Upper lobe of left lung (tissue), 4 donors: ENCODE results near the gene PCBD2.

Experiments used
- POLR2AphosphoS5 ChIP-seq, 2 donors: sonication (generic); formaldehyde crosslinking; IDR thresholded peaks; one replicate each; pipeline ENCODE4 v1.5.1; 2017; ENCODE audit warnings: antibody characterized with exemption in 2 of 2
- TF ChIP-seq, protein P1 (sequence below), 6 experiments: fragments of 450-650 bp in 4 of 6; fragments of 200-600 bp in 2 of 6; sonication (generic) in 2 of 6; IDR thresholded peaks; one replicate each; pipeline ENCODE4 v1.5.1; 2016 to 2019; ENCODE audit warnings: antibody characterized with exemption in 6 of 6

DNA sequence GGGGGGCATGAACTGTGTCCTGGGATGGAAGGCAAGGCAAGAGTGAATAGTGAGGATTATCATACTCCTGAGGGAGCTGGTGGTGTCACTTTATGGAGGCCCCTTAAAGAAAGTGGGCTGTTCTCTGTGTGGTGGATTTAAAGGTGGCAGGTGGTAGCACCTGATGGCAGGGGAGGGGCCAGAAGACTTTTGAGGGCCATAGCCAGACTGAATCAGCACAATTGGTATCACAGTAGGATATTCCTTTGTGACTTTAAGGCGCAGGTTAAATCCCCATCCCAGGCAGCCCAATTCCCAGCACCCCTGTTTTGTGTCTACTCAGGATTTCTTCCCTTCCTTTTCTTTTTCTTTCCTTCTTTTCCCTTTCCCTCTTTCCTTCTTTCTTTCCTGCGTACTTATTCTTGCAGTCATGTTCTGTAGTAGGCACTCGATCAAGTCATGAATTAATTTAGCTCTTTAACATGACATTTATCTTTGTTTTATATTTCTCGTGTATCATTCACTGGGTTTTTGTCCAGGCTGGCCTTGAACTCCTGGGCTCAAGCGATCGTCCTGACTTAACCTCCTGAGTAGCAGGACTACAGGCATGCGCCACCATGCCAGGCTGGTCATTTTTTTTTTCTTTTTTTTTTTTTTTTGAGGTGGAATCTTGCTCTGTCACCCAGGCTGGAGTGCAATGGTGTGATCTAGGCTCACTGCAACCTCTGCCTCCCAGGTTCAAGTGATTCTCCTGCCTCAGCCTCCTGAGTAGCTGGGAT, 11.0 kb upstream of the PCBD2 start:
- TF ChIP-seq, protein P1, sequence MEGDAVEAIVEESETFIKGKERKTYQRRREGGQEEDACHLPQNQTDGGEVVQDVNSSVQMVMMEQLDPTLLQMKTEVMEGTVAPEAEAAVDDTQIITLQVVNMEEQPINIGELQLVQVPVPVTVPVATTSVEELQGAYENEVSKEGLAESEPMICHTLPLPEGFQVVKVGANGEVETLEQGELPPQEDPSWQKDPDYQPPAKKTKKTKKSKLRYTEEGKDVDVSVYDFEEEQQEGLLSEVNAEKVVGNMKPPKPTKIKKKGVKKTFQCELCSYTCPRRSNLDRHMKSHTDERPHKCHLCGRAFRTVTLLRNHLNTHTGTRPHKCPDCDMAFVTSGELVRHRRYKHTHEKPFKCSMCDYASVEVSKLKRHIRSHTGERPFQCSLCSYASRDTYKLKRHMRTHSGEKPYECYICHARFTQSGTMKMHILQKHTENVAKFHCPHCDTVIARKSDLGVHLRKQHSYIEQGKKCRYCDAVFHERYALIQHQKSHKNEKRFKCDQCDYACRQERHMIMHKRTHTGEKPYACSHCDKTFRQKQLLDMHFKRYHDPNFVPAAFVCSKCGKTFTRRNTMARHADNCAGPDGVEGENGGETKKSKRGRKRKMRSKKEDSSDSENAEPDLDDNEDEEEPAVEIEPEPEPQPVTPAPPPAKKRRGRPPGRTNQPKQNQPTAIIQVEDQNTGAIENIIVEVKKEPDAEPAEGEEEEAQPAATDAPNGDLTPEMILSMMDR (IDR thresholded peaks at IDR 0.05), result no peak
- TF ChIP-seq POLR2AphosphoS5 (IDR thresholded peaks at IDR 0.05), result no peak
